CD8-positive, alpha-beta memory T cell (primary cell): ENCODE measurements around the gene ANKRD27. TPM values are rescaled to one million over a fixed set of nuclear protein-coding genes. Genes with fewer than 3 reads are reported as not detected.
"Not testable (repeated sequence)": the region's sequence is repeated elsewhere in the genome, so short reads cannot be mapped to it uniquely, and the experiment has no call there.

Experiments used
- CTCF ChIA-PET: fragments of 350-600 bp; sonication (Branson Sonifier 250); formaldehyde crosslinking; loops from one replicate; lab custom pipeline; 2021; ENCODE audit warnings: antibody characterized with exemption; lab: Charles Lee
- POLR2A ChIA-PET: fragments of 350-600 bp; sonication (Branson Sonifier 250); formaldehyde crosslinking; loops from one replicate; lab custom pipeline; 2021; ENCODE audit warnings: antibody characterized with exemption; lab: Charles Lee
- DNase-seq, 5 donors: peaks; one replicate each; pipeline versions ENCODE4 v3.0.0 to v3.0.0-alpha.2; 2020 to 2022; ENCODE audit warnings: mixed read lengths in 1 of 5
- H3K27ac ChIP-seq: one replicate; pipeline ENCODE4 v1.7.0; 2013; ENCODE audit warnings: low read depth, mild to moderate bottlenecking, low read length, moderate library complexity
- H3K27me3 ChIP-seq: 2 replicates; pipeline ENCODE4 v1.7.0; 2013; ENCODE audit warnings: low read length, mild to moderate bottlenecking; ENCODE audit not compliant: insufficient read depth, poor library complexity, severe bottlenecking
- H3K36me3 ChIP-seq: 2 replicates; pipeline ENCODE4 v1.7.0; 2013; ENCODE audit warnings: mild to moderate bottlenecking, low read length, moderate library complexity; ENCODE audit not compliant: insufficient read depth
- H3K4me1 ChIP-seq: 2 replicates; pipeline ENCODE4 v1.7.0; 2013; ENCODE audit warnings: mild to moderate bottlenecking, low read length, moderate library complexity; ENCODE audit not compliant: insufficient read depth
- H3K4me3 ChIP-seq: 2 replicates; pipeline ENCODE4 v1.7.0; 2013; ENCODE audit warnings: mild to moderate bottlenecking, low read length
- H3K9me3 ChIP-seq: 2 replicates; pipeline ENCODE4 v1.7.0; 2013; ENCODE audit warnings: mild to moderate bottlenecking, low read length
- H3K27ac Mint-ChIP-seq, 8 donors: one replicate each; pipeline ENCODE4 v1.8.0; 2020 to 2021; ENCODE audit warnings: mixed read lengths in 8 of 8, mild to moderate bottlenecking in 6 of 8, inconsistent platforms in 3 of 8, moderate library complexity in 3 of 8
- H3K27me3 Mint-ChIP-seq, 2 donors: one replicate each; pipeline ENCODE4 v1.8.0; 2020 to 2021; ENCODE audit warnings: mixed read lengths in 2 of 2, mild to moderate bottlenecking in 1 of 2, moderate library complexity in 1 of 2
- H3K36me3 Mint-ChIP-seq, 3 donors: one replicate each; pipeline ENCODE4 v1.8.0; 2020 to 2021; ENCODE audit warnings: mixed read lengths in 3 of 3, inconsistent platforms in 1 of 3, mild to moderate bottlenecking in 1 of 3
- H3K4me1 Mint-ChIP-seq, 3 donors: one replicate each; pipeline ENCODE4 v1.8.0; 2020 to 2021; ENCODE audit warnings: mixed read lengths in 3 of 3, inconsistent platforms in 1 of 3, mild to moderate bottlenecking in 1 of 3
- H3K4me3 Mint-ChIP-seq, 7 donors: one replicate each; pipeline ENCODE4 v1.8.0; 2020 to 2021; ENCODE audit warnings: mixed read lengths in 7 of 7, mild to moderate bottlenecking in 6 of 7, moderate library complexity in 4 of 7, inconsistent platforms in 2 of 7
- H3K9me3 Mint-ChIP-seq, 5 donors: one replicate each; pipeline ENCODE4 v1.8.0; 2020 to 2022; ENCODE audit warnings: mixed read lengths in 5 of 5, mild to moderate bottlenecking in 3 of 5, moderate library complexity in 2 of 5, inconsistent platforms in 1 of 5
- polyA plus RNA-seq: library from polyadenylated mRNA; unstranded; fragments of 300-500 nt; fragmentation: Illumina TruSeq; gene quantifications from one replicate; pipeline ENCODE4 v1.2.3, GENCODE V29; 2021
- total RNA-seq, 2 experiments: library from RNA; stranded (reverse); gene quantifications; one replicate each; pipeline ENCODE4 v1.2.3, GENCODE V29; 2021

ANKRD27 gene
- total RNA-seq (10 to 100 TPM; 38.0 to 42.4 TPM), polyA plus RNA-seq (31.1 TPM)

GRCh38 chr19:32674931-32675719, at the start of gene ANKRD27:
Gene ANKRD27 (minus strand): TSS chr19:32675180. CDS start chr19:32659015, 16,165 bp downstream.
- H3K9me3 Mint-ChIP-seq: no peaks in the 10 kb centered on the region
- POLR2A ChIA-PET: interaction anchor here (0.5 to 3.7 kb wide), 9 partner anchors 13 to 1726 kb away, joined by 3 to 25 read pairs (median 5); partner anchors contain the start of genes NUDT19 and PDCD5
- CTCF ChIA-PET: interaction anchor here (0.8 to 2.6 kb wide), 2 partner anchors 26 to 297 kb away, joined by 3 to 5 read pairs; partner anchors contain the start of genes CEP89 and FAAP24
- Histone ChIP-seq H3K27ac (peak within 1 kb of the TSS; percentile 80), H3K27me3 (peaks cover 8% of the 10 kb centered on the region), H3K9me3 (no peaks in the 10 kb centered on the region), H3K4me1 (peaks cover 19% of the 10 kb centered on the region), H3K36me3 (no peaks in the 10 kb centered on the region), H3K4me3 (peak within 1 kb of the TSS; percentile 92)
- peak; percentile 97 to 98 (median 98) for DNase-seq
- H3K27me3 Mint-ChIP-seq: peaks cover 9 to 10% of the 10 kb centered on the region in 2 donors
- H3K36me3 Mint-ChIP-seq: peaks cover 0 to 9% (median 0%) of the 10 kb centered on the region in 3 donors
- peak within 1 kb of the TSS; percentile 74 to 91 (median 82) for H3K27ac Mint-ChIP-seq
- H3K4me3 Mint-ChIP-seq: peak within 1 kb of the TSS; percentile 92 to 97 (median 95)
- peaks cover 40 to 51% (median 41%) of the 10 kb centered on the region in 3 donors for H3K4me1 Mint-ChIP-seq

- ChIA-PET CTCF (no interaction called here), POLR2A (no interaction called here)
- no peak for DNase-seq
- no peaks in the 10 kb centered on the region for H3K36me3 ChIP-seq
- H3K9me3 ChIP-seq: no peaks in the 10 kb centered on the region
- Mint-ChIP-seq H3K36me3 (peaks cover 0 to 6% (median 0%) of the 10 kb centered on the region in 3 donors), H3K27me3 (no peaks in the 10 kb centered on the region), H3K27ac (no peak overlapping the region), H3K4me1 (peaks cover 0 to 3% (median 0%) of the 10 kb centered on the region in 3 donors), H3K4me3 (no peak overlapping the region), H3K9me3 (no peaks in the 10 kb centered on the region)
- H3K27ac ChIP-seq: no peak overlapping the region
- no peak overlapping the region for H3K4me3 ChIP-seq
- no peaks in the 10 kb centered on the region for H3K4me1 ChIP-seq
- H3K27me3 ChIP-seq: no peaks in the 10 kb centered on the region
Measured at GRCh38 chr19:32720936-32721250, 45.9 kb upstream of the ANKRD27 start.

GRCh38 chr19:32720216-32720935, 45.4 kb upstream of the ANKRD27 start:
- Mint-ChIP-seq H3K4me3 (no peak overlapping the region), H3K27ac (no peak overlapping the region), H3K9me3 (no peaks in the 10 kb centered on the region), H3K27me3 (no peaks in the 10 kb centered on the region), H3K4me1 (peaks cover 0 to 3% (median 0%) of the 10 kb centered on the region in 3 donors), H3K36me3 (peaks cover 0 to 7% (median 0%) of the 10 kb centered on the region in 3 donors)
- Histone ChIP-seq H3K27ac (no peak overlapping the region), H3K27me3 (no peaks in the 10 kb centered on the region), H3K4me1 (no peaks in the 10 kb centered on the region), H3K9me3 (no peaks in the 10 kb centered on the region), H3K36me3 (no peaks in the 10 kb centered on the region), H3K4me3 (no peak overlapping the region)
- POLR2A ChIA-PET: interaction anchor here (0.5 kb wide), 1 partner anchor 1710 kb away, joined by 3 read pairs; no protein-coding TSS in a partner anchor
- CTCF ChIA-PET: no interaction called here
- DNase-seq: no peak

- Histone ChIP-seq H3K9me3 (no peaks in the 10 kb centered on the region), H3K4me1 (no peaks in the 10 kb centered on the region), H3K27ac (no peak within 1 kb of the TSS), H3K4me3 (no peak within 1 kb of the TSS), H3K27me3 (no peaks in the 10 kb centered on the region), H3K36me3 (no peaks in the 10 kb centered on the region)
- ChIA-PET POLR2A (no interaction called here), CTCF (no interaction called here)
- Mint-ChIP-seq H3K4me3 (no peak within 1 kb of the TSS), H3K27me3 (no peaks in the 10 kb centered on the region), H3K4me1 (peaks cover 0 to 3% (median 0%) of the 10 kb centered on the region in 3 donors), H3K27ac (no peak within 1 kb of the TSS), H3K36me3 (peaks cover 0 to 14% (median 3%) of the 10 kb centered on the region in 3 donors), H3K9me3 (no peaks in the 10 kb centered on the region)
- no peak for DNase-seq
Measured at GRCh38 chr19:32719611-32720059, 44.7 kb upstream of the ANKRD27 start, which contains the start of gene TDRD12. Gene TDRD12 (plus strand): TSS chr19:32719767. CDS start chr19:32720073, 306 bp downstream.

GRCh38 chr19:32718286-32718685, 43.3 kb upstream of the ANKRD27 start:
- ChIA-PET CTCF (no interaction called here), POLR2A (no interaction called here)
- no peaks in the 10 kb centered on the region for H3K4me1 ChIP-seq
- H3K9me3 ChIP-seq: no peaks in the 10 kb centered on the region
- H3K27ac ChIP-seq: no peak overlapping the region
- DNase-seq: no peak
- peaks cover 0 to 25% (median 6%) of the 10 kb centered on the region in 3 donors for H3K36me3 Mint-ChIP-seq
- no peaks in the 10 kb centered on the region for H3K27me3 ChIP-seq
- H3K27ac Mint-ChIP-seq: peak overlapping the region in 4 of 8 donors; percentile 8 to 61 (median 34)
- H3K4me3 Mint-ChIP-seq: no peak overlapping the region
- no peaks in the 10 kb centered on the region for H3K9me3 Mint-ChIP-seq
- H3K4me3 ChIP-seq: no peak overlapping the region
- no peaks in the 10 kb centered on the region for H3K36me3 ChIP-seq
- H3K4me1 Mint-ChIP-seq: peaks cover 0 to 3% (median 0%) of the 10 kb centered on the region in 3 donors
- no peaks in the 10 kb centered on the region for H3K27me3 Mint-ChIP-seq

- H3K36me3 ChIP-seq: no peaks in the 10 kb centered on the region
- H3K4me3 Mint-ChIP-seq: no peak overlapping the region
- H3K9me3 ChIP-seq: no peaks in the 10 kb centered on the region
- H3K27ac Mint-ChIP-seq: peak overlapping the region in 1 of 8 donors; percentile 93
- no peaks in the 10 kb centered on the region for H3K4me1 ChIP-seq
- DNase-seq: no peak
- ChIA-PET CTCF (no interaction called here), POLR2A (no interaction called here)
- no peak overlapping the region for H3K4me3 ChIP-seq
- H3K9me3 Mint-ChIP-seq: no peaks in the 10 kb centered on the region
- H3K27me3 Mint-ChIP-seq: no peaks in the 10 kb centered on the region
- H3K27ac ChIP-seq: no peak overlapping the region
- peaks cover 0 to 30% (median 8%) of the 10 kb centered on the region in 3 donors for H3K36me3 Mint-ChIP-seq
- no peaks in the 10 kb centered on the region for H3K27me3 ChIP-seq
- H3K4me1 Mint-ChIP-seq: peaks cover 0 to 3% (median 0%) of the 10 kb centered on the region in 3 donors
Measured at GRCh38 chr19:32717496-32717895, 42.5 kb upstream of the ANKRD27 start.

- Mint-ChIP-seq H3K36me3 (peaks cover 0 to 37% (median 8%) of the 10 kb centered on the region in 3 donors), H3K27ac (peak overlapping the region in 1 of 8 donors; percentile 13)
- H3K4me1 Mint-ChIP-seq, POLR2A ChIA-PET, DNase-seq, H3K36me3 ChIP-seq, H3K4me3 Mint-ChIP-seq, H3K9me3 Mint-ChIP-seq, H3K4me1 ChIP-seq, H3K27me3 Mint-ChIP-seq, H3K9me3 ChIP-seq, H3K27me3 ChIP-seq, H3K4me3 ChIP-seq, CTCF ChIA-PET, H3K27ac ChIP-seq: not testable (repeated sequence)
Measured at GRCh38 chr19:32716203-32716602, 41.2 kb upstream of the ANKRD27 start.
